Panc1 (cell line): ENCODE results near the gene U2AF1L4.

ENCODE experiments used
- CTCF ChIP-seq: fragments of 450-650 bp; IDR thresholded peaks from 2 replicates; pipeline ENCODE4 v1.5.1; 2017; ENCODE audit warnings: mild to moderate bottlenecking
- POLR2AphosphoS5 ChIP-seq: IDR thresholded peaks from 2 replicates; pipeline ENCODE4 v1.6.1; 2012; ENCODE audit warnings: mild to moderate bottlenecking, low read depth, low read length, moderate library complexity
- TCF7L2 ChIP-seq: IDR thresholded peaks from 2 replicates; pipeline ENCODE4 v1.6.1; 2011; ENCODE audit warnings: mild to moderate bottlenecking, low read depth, low read length, inconsistent platforms

- no peak for TF ChIP-seq CTCF
- TF ChIP-seq POLR2AphosphoS5: no peak
- TF ChIP-seq TCF7L2: no peak
These were observed 22.3 kb upstream of the U2AF1L4 start for GRCh38 chr19:35767288-35768081.
